HG02840 (cell line): ENCODE results near the gene NIM1K.
"Not testable (repeated sequence)": the region's sequence is repeated elsewhere in the genome, so short reads cannot be mapped to it uniquely, and the experiment has no call there.

ENCODE experiments used
- ATAC-seq: cut with Tn5 transposase; IDR thresholded peaks from one replicate; pipeline ENCODE4 v1.9.1; 2021; ENCODE audit warnings: mild to moderate bottlenecking, moderate library complexity, moderate number of reproducible peaks; ENCODE audit not compliant: unreplicated experiment, low FRiP score

The NIM1K gene

GRCh38 chr5:43274435-43275114 is 82.5 kb downstream of the NIM1K start:
- ATAC-seq = no peak

GRCh38 chr5:43275391-43275790 is 83.4 kb downstream of the NIM1K start:
- ATAC-seq = no peak

GRCh38 chr5:43279548-43280274 is 87.7 kb downstream of the NIM1K start:
- ATAC-seq = no peak

- no peak for ATAC-seq
Measured at GRCh38 chr5:43281840-43282658, 90.0 kb downstream of the NIM1K start.

GRCh38 chr5:43286623-43287022 is 94.6 kb downstream of the NIM1K start:
- ATAC-seq = no peak

- no peak for ATAC-seq
Measured at GRCh38 chr5:43287493-43287892, 95.5 kb downstream of the NIM1K start.

- no peak for ATAC-seq
Measured at GRCh38 chr5:43288269-43288831, 96.3 kb downstream of the NIM1K start.

- no peak for ATAC-seq
Measured at GRCh38 chr5:43290726-43291125, 98.7 kb downstream of the NIM1K start.

GRCh38 chr5:43294226-43294625 is 102.2 kb downstream of the NIM1K start:
- ATAC-seq = no peak

GRCh38 chr5:43295202-43295601 is 103.2 kb downstream of the NIM1K start:
- no peak for ATAC-seq

GRCh38 chr5:43296835-43297234 is 104.8 kb downstream of the NIM1K start:
- no peak for ATAC-seq

- ATAC-seq = no peak
Measured at GRCh38 chr5:43298443-43298842, 106.4 kb downstream of the NIM1K start.

- ATAC-seq = no peak
Measured at GRCh38 chr5:43300112-43300511, 108.1 kb downstream of the NIM1K start.

GRCh38 chr5:43301653-43302091 is 109.6 kb downstream of the NIM1K start:
- no peak for ATAC-seq

- no peak for ATAC-seq
Measured at GRCh38 chr5:43302481-43302880, 110.5 kb downstream of the NIM1K start.

GRCh38 chr5:43303242-43303641 is 111.2 kb downstream of the NIM1K start:
- no peak for ATAC-seq

GRCh38 chr5:43304525-43304924 is 112.5 kb downstream of the NIM1K start:
- no peak for ATAC-seq

GRCh38 chr5:43305948-43306565 is 114.0 kb downstream of the NIM1K start:
- peak; percentile 59 for ATAC-seq

GRCh38 chr5:43306954-43307353 is 114.9 kb downstream of the NIM1K start:
- not testable (repeated sequence) for ATAC-seq

- no peak for ATAC-seq
Measured at GRCh38 chr5:43309122-43309521, 117.1 kb downstream of the NIM1K start.
